Uterus (tissue), 4 donors: ENCODE results near the gene S1PR2. TPM values are rescaled to one million over a fixed set of nuclear protein-coding genes. Genes with fewer than 3 reads are reported as not detected.

ENCODE experiments used
- DNase-seq, 2 donors: peaks; one replicate each; pipeline ENCODE4 v3.0.0-alpha.2; 2019 to 2020
- H3K27ac ChIP-seq, 2 donors: fragments of 200-600 bp; sonication (generic); 1 replicate in 1 of 2; 2 replicates in 1 of 2; pipeline ENCODE4 v1.5.1; 2016 to 2018
- H3K27me3 ChIP-seq, 2 donors: fragments of 200-600 bp; sonication (generic); one replicate each; pipeline ENCODE4 v1.5.1; 2018 to 2019; ENCODE audit warnings: control low read depth in 1 of 2
- H3K36me3 ChIP-seq, 2 donors: fragments of 200-600 bp; sonication (generic); one replicate each; pipeline ENCODE4 v1.5.1; 2019; ENCODE audit warnings: control low read depth in 1 of 2
- H3K4me1 ChIP-seq, 2 donors: fragments of 200-600 bp; sonication (generic); one replicate each; pipeline ENCODE4 v1.5.1; 2018 to 2019; ENCODE audit warnings: control low read depth in 1 of 2
- H3K4me3 ChIP-seq, 2 donors: fragments of 200-600 bp; sonication (generic); 1 replicate in 1 of 2; 2 replicates in 1 of 2; pipeline ENCODE4 v1.5.1; 2018 to 2019; ENCODE audit warnings: mild to moderate bottlenecking in 1 of 2
- H3K9me3 ChIP-seq, 2 donors: fragments of 200-600 bp; sonication (generic); one replicate each; pipeline ENCODE4 v1.5.1; 2019; ENCODE audit warnings: control low read depth in 1 of 2
- CTCF ChIP-seq, 4 experiments: fragments of 200-600 bp in 2 of 4; fragments of 450-650 bp in 2 of 4; sonication (generic) in 2 of 4; IDR thresholded peaks; one replicate each; pipeline ENCODE4 v1.5.1; 2016 to 2019; ENCODE audit warnings: antibody characterized with exemption in 4 of 4, mild to moderate bottlenecking in 2 of 4, moderate library complexity in 1 of 4
- POLR2A ChIP-seq, 2 donors: fragments of 450-650 bp; IDR thresholded peaks; one replicate each; pipeline ENCODE4 v1.6.1; 2016; ENCODE audit warnings: antibody characterized with exemption in 2 of 2, mild to moderate bottlenecking in 1 of 2, moderate library complexity in 1 of 2
- intact Hi-C: fragments of 100-400 bp; cut with DNase I; formaldehyde crosslinking; loops from one replicate; pipeline ENCODE4 v1.15.1; 2023; ENCODE audit warnings: low total_unique reads
- total RNA-seq, 4 donors: library from RNA; depleted of rRNA in 3 of 4; stranded (reverse); fragments of >200 nt in 3 of 4; gene quantifications; one replicate each; pipeline versions ENCODE4 v1.1.0 to v1.2.4, GENCODE V29; 2014 to 2023
- donor health status: DM: yes; HTN: yes; CAD: no.

Gene S1PR2
- total RNA-seq, 4 donors from 2014 or later: 1.3 to 32.5 (median 17.3) TPM

DNA sequence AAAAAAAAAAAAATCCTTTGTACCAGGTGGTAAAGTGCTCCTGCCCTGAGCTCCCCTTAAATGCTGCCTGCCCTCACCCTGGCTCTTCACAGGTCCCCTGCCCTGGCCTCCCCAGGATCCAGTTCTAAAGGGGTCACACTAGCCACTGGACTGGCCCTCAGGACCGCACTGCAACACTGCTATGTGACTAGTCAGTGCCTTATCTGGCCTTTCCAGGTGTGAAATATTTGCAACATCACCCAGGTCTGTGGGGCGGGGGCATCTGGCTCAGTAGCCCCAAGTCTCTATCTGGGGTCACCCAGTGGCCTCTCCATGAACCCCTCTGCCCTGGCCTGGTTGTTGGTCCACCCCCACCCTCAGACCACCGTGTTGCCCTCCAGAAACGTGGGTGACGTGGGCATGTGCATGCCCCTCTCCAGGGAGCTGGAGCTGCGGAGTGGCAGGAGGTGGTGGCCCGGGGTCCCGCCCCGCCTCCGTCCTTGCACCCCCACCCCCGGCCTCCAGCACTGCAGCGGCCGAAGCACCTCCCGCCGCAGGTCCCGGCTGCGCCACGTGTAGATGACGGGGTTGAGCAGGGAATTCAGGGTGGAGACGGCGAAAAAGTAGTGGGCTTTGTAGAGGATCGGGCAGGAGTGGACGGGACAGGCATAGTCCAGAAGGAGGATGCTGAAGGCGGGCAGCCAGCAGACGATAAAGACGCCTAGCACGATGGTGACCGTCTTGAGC is 7.5 kb downstream of the S1PR2 start:
- Histone ChIP-seq H3K36me3 (no peaks in the 10 kb centered on the region), H3K9me3 (no peaks in the 10 kb centered on the region), H3K27ac (no peak overlapping the region), H3K4me1 (peaks cover 0 to 9% of the 10 kb centered on the region in 2 donors), H3K27me3 (no peaks in the 10 kb centered on the region), H3K4me3 (no peak overlapping the region)
- no peak for DNase-seq
- TF ChIP-seq POLR2A (IDR thresholded peaks at IDR 0.05): no peak
- no peak for TF ChIP-seq CTCF (IDR thresholded peaks at IDR 0.05)
- intact Hi-C loops: no loop called here

DNA sequence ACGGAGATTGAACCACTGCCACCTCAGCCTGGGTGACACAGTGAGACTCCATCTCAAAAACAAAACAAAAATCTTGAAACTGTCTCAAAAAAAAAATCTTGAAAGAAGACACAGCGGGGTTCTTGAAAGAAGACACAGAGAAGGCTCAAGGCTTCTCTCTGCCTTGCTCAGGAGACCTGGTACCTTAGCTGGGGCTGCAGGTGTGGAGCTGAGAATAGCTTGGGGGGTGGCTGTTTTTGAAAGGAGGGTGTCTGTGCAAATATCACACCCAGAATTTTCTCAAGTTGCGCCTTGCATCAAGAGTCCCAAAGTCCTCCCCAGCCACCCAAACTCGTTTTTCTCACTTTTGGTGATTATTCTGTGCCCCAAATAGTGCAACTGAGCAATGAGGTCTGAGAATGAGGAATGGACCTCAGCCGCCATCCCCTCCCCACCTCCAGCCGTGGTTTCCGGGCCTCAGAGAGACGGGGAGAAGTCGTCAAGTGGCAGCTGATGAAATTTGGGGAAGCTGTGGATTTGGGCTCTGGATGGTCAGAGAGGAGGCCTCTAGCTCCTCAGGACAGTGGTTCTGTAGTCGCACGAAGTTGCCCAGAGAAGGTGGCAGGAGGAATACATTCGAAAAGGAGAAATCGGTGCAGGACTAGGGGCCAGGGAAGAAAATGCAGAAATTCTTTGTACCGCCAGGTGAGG is 8.8 kb downstream of the S1PR2 start:
- DNase-seq: no peak
- intact Hi-C loops: no loop called here
- no peaks in the 10 kb centered on the region for H3K27me3 ChIP-seq
- H3K4me1 ChIP-seq: peaks cover 0 to 4% of the 10 kb centered on the region in 2 donors
- H3K36me3 ChIP-seq: no peaks in the 10 kb centered on the region
- H3K4me3 ChIP-seq: no peak overlapping the region
- H3K9me3 ChIP-seq: no peaks in the 10 kb centered on the region
- no peak overlapping the region for H3K27ac ChIP-seq
- TF ChIP-seq CTCF (IDR thresholded peaks at IDR 0.05) (no peak), POLR2A (IDR thresholded peaks at IDR 0.05) (no peak)

DNA sequence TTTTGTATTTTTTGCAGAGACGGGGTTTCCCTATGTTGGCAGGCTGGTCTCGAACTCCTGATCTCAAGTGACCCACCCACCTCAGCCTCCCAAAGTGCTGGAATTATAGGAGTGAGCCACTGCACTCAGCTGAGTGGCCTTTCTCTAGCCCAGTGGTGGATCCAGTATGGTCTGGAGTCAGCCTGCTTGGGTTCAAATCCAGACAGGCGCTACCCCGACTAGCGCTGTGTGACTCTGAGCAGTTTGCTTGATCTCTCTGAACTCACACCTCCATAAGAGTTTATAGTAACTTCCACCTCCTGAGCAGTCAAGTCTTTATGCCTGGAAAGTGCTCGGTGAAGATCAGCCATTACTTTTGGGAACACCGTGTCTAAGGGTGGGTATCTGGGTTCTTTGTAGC is 10.4 kb downstream of the S1PR2 start:
- intact Hi-C loops: no loop called here
- Histone ChIP-seq H3K27ac (no peak overlapping the region), H3K36me3 (no peaks in the 10 kb centered on the region), H3K27me3 (no peaks in the 10 kb centered on the region), H3K4me3 (no peak overlapping the region), H3K4me1 (no peaks in the 10 kb centered on the region), H3K9me3 (no peaks in the 10 kb centered on the region)
- no peak for TF ChIP-seq CTCF (IDR thresholded peaks at IDR 0.05)
- no peak for TF ChIP-seq POLR2A (IDR thresholded peaks at IDR 0.05)
- DNase-seq: no peak

DNA sequence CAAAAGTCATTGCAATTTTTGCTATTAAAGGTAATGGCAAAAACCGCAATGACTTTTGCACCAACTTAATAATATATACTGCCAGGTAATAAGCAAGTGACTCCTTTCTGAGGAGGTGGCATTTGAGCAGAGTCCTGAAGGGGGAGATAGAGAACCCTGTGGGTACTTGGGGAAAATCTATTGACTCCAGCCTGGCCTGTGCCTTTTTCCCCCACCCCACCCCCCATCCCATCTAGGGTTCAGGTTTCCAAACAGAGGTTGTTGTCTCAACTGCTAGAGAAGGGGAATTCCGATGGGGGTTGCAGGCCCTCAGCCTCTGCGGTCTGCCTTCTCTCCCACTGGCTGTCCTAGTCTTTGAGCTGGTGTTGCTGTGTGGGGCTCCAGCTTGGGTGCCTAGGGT is 11.5 kb downstream of the S1PR2 start:
- Histone ChIP-seq H3K27ac (no peak overlapping the region), H3K4me1 (no peaks in the 10 kb centered on the region), H3K4me3 (no peak overlapping the region), H3K27me3 (no peaks in the 10 kb centered on the region), H3K9me3 (no peaks in the 10 kb centered on the region), H3K36me3 (no peaks in the 10 kb centered on the region)
- DNase-seq: no peak
- intact Hi-C loops: no loop called here
- TF ChIP-seq CTCF (IDR thresholded peaks at IDR 0.05) (no peak), POLR2A (IDR thresholded peaks at IDR 0.05) (no peak)

DNA sequence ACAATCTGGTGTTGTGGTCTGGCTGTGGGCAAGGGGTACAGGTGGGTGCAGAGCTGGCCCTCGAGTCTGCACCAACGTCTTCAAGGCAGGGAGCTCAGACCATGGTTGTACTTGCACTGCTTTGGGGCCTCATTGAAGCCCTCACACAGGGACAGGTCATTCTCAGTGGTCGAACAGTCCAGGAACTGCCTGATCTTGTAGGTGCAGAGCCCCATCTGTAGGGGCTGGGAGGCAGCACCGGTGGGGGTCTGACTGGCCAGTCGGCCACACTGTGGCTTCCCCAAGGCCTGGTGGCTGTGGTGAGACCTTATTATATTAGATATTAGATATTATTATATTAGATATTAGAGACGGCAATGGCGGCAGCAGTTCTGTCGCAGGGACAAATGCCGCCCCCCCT is 14.0 kb downstream of the S1PR2 start:
- DNase-seq: no peak
- H3K9me3 ChIP-seq: no peaks in the 10 kb centered on the region
- intact Hi-C loops: no loop called here
- H3K36me3 ChIP-seq: no peaks in the 10 kb centered on the region
- no peaks in the 10 kb centered on the region for H3K4me1 ChIP-seq
- H3K27me3 ChIP-seq: no peaks in the 10 kb centered on the region
- TF ChIP-seq POLR2A (IDR thresholded peaks at IDR 0.05) (no peak), CTCF (IDR thresholded peaks at IDR 0.05) (no peak)
- no peak overlapping the region for H3K27ac ChIP-seq
- no peak overlapping the region for H3K4me3 ChIP-seq
